HG03045 (cell line): ENCODE data around the gene SVIL.

Experiments used
- ATAC-seq: cut with Tn5 transposase; IDR thresholded peaks from one replicate; pipeline ENCODE4 v1.9.1; 2021; ENCODE audit warnings: mild to moderate bottlenecking, moderate library complexity; ENCODE audit not compliant: unreplicated experiment

SVIL gene

DNA sequence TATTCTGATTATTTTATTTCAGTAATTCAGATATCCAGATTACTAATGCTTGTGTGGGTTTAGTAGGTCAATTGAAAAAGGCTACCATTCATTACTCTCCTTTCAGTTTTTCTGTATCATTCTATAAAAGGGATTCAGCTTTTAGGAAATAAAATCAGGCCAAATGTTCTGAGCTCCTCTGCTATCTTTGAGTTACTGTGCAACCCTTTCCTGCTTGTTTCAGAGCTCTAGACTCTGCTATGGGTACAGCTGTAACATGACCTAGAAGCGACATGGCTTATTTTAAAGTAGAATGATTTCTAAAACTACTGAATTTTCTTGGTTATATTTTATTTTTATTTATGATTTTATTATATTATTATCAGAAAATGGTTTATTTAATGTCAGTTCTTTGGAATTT lies 203.1 kb downstream of the SVIL start:
- ATAC-seq = no peak

- ATAC-seq = no peak
Measured at GRCh38 chr10:29430101-29430500, 204.7 kb downstream of the SVIL start.

- ATAC-seq = no peak
Measured at GRCh38 chr10:29428486-29428885, 206.3 kb downstream of the SVIL start.

DNA sequence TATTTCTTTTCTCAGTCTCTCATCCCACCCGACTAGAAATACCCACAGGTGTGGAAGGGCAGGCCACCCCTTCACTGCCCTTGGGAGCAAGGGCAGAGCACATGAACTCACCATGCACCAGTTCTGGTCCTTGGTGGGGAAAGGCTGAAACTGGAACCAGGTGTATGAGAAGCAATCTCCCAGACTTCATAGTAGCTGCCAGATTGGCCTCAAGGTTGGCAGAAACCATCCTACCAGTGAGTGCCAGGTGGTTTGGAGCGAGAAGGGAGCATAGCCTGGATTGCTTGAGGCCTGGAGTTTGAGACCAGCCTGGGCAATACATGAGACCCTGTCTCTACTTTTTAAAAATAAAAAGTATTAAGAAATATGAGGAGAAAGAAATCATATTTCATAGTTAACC lies 207.1 kb downstream of the SVIL start:
- no peak for ATAC-seq

DNA sequence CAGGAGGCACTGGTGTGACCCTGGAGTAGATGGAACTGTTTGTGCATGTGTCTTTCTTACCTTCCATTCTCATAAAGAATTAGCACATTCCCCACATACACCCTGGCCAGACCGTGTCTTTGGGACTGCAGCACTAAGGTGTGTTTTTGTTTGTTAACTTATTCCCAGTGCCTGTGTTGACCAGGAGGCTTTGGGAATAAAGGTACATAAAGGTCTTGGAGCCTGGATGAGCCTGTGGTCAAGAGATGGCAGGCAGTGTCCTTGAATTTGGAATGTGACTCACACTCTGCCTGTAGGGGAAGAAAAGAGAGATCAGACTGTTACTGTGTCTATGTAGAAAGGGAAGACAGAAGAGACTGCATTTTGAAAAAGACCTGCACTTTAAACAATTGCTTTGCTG lies 208.4 kb downstream of the SVIL start:
- ATAC-seq = no peak

DNA sequence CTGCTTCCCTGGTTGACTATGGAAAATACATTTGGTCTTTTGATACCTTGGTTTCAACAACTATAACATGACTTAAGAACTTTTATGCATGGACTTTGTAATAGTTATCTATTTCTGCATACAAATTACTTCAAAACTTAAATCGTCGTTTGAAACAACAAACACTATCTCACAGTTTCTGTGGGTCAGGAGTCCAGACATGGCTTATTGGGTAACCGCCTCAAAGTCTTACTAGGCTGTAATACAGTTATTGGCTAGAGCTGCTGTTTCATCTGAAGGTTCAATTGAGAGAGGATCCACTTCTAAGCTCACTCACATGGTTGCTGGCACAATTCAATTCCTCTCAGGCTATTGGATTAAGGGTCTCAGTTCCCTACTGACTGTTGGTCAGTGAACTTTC lies 210.8 kb downstream of the SVIL start:
- no peak for ATAC-seq

DNA sequence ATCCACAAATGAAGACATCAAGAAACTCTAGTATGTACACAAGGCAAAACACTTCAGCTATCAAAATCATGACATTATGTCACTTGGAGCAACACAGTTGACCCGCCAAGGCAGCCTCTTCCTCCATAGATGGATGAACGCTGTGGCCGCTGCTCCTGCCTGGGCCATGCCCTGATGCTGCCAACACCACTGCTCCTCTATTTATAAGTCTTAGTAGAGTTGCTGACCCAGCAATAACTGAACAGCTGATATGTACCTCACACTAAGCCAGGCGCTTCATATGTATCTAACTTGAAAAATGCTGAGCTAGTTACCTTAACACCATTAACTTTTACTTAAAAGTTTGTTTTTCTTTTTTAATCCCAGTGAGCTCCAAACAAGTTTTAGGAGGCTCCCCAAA lies 214.0 kb downstream of the SVIL start:
- no peak for ATAC-seq

- ATAC-seq = no peak
Measured at GRCh38 chr10:29417324-29417723, 217.4 kb downstream of the SVIL start.

- ATAC-seq = no peak
Measured at GRCh38 chr10:29415876-29416275, 218.9 kb downstream of the SVIL start.

DNA sequence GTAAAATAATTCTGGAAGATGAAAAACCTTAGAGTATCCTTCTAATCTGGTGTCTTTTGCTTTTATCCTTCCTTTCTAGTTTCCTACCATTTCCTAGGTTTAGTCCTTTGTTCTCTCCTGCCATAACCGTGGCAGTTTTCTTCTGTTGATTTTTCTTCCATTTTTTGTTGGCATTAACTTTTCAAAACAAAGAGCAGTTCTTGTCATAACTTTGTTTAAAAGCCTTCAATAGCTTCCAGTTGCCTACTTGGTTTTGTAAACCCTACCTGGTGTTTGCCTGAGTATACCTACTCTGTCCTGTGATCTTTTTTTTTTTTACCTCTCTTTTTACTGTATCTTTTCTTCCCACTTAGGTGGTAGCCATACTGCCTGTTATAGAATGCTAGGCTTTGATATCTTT lies 220.3 kb downstream of the SVIL start:
- no peak for ATAC-seq

- ATAC-seq = no peak
Measured at GRCh38 chr10:29412485-29412884, 222.3 kb downstream of the SVIL start.

DNA sequence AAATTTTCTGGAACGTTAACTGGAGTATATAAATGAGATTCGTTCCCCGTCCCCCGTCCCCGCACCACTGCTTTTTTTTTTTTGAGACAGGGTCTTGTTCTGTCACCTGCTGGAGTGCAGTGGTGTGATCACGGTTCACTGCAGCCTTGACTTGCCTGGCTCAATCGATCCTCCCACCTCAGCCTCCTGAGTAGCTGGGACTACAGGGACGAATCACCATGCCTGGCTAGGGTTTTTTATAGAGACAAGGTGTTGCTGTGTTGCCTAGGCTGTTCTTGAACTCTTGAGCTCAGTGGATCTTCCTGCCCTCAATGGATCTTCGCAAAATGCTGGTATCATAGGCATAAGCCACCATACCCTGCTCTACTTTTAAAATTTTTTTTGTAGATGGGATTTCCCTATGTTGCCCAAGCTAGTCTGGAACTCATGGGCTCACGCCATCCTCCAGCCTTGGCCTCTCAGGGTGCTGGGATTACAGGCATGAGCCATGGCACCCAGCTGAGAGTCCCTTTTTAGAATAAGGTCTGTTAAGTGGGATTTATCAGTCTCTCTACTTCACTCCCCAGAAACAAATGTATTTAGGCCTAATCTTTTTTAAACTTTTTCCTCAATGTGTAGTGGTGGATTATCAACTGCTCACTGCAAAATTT lies 223.0 kb downstream of the SVIL start:
- no peak for ATAC-seq

DNA sequence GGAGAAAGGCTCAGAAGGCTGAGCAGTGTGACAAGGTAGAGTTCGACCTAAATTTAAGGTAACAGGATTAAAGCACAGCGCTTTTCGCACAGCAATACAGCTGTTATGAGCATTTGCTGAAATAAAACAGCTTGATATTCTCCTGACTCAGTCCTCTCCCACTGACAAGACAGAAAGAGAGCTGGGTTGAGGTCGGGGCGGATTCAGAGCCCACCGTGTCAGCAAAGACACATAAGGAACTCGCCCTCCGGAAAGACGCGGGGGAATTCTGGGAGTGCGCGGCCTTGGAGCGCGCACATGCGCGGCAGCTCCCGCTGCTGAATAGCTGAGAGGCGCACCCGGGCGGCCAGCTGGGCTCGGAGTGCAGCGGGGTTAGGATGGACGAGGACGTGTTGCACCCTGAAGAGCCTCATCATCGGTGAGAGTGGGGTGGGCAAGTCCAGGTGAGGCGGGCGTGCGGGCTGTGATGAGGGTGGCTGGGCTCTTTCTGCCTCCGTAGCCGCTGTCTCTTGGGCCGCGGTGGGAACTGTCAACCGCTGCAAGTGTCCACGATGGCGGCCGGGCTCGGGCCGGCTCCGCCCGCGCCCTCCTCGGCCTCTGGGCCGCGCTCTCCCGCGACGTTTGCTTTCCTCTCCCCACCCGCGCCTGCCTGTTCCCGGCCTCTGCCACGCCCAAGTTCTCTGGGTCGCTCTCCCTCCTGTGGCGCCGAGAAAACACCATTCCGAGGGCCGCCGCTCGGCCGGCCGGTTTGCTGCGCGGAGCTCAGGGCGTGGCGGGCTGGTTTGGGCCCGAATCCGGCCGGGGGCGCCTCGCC lies 225.3 kb downstream of the SVIL start:
- ATAC-seq = peak; percentile 70

DNA sequence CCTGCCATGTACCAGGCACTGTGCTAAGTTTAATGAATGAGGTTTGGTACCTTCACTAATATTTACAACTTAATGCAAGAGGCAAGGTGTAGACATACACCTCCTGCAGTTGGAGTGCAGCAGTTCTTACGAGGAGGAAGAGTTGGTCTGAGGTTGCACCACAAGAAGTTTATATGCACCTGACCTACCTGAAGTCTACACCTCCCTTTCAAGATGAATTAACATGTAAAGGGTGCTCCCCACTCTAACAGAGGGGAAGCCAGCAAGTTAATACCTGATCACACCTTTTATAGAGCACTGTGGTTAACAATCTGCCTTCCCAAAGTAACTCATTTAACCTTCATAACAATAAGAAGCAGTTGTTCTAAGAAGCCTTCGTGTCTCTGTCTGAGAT lies 225.9 kb downstream of the SVIL start:
- ATAC-seq = no peak
